ENCODE results near the gene CNN2. TPM values are rescaled to one million over a fixed set of nuclear protein-coding genes. Genes with fewer than 3 reads are reported as not detected.

Gene CNN2
- total RNA-seq, 1 experiment from 2014 or later: 524 TPM

DNA sequence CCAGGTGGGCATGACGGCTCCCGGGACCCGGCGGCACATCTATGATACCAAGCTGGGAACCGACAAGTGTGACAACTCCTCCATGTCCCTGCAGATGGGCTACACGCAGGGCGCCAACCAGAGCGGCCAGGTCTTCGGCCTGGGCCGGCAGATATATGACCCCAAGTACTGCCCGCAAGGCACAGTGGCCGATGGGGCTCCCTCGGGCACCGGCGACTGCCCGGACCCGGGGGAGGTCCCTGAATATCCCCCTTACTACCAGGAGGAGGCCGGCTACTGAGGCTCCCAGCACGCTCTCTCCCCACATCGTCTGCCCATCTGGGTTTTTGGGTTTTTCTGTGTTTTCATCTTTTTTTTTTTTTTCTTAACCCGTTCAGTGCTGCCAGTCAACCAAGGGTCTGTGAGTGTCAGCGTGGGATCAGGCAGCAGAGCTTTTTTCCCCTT is 11.2 kb downstream of the CNN2 start:
- Histone ChIP-seq H3K9me3 (ENCODE audit: control insufficient read depth, low read depth, low read length) (no peaks in the 10 kb centered on the region), H3K27me3 (ENCODE audit: insufficient read depth, low read length) (no peaks in the 10 kb centered on the region), H3K4me2 (ENCODE audit: insufficient read depth, insufficient read length, low read length) (no peak overlapping the region), H2AK5ac (ENCODE audit: insufficient read length, low read length) (no peak overlapping the region), H4K20me1 (ENCODE audit: control insufficient read depth, insufficient read depth, insufficient read length) (no peaks in the 10 kb centered on the region), H3K9ac (ENCODE audit: extremely low read depth, insufficient read length, low read length) (no peak overlapping the region), H2BK5ac (ENCODE audit: insufficient read length, low read length) (no peak overlapping the region), H3T11ph (ENCODE audit: low read length) (no peak overlapping the region), H2BK120ac (ENCODE audit: low read depth, low read length, poor library complexity, severe bottlenecking) (no peak overlapping the region), H3K79me2 (ENCODE audit: insufficient read depth, low read length) (no peaks in the 10 kb centered on the region), H3K23ac (ENCODE audit: insufficient read length, low read depth, low read length) (no peak overlapping the region), H3K23me2 (ENCODE audit: insufficient read length, low read depth, low read length, poor library complexity, severe bottlenecking) (peaks cover 9% of the 10 kb centered on the region), H3K56ac (ENCODE audit: insufficient read length, low read depth, low read length) (no peak overlapping the region), H2BK15ac (ENCODE audit: low read depth, low read length) (no peak overlapping the region), H3K27ac (ENCODE audit: insufficient read length, low read depth, low read length) (no peak overlapping the region), H2BK12ac (ENCODE audit: insufficient read length, low read depth, low read length) (no peak overlapping the region), H3K4me1 (ENCODE audit: insufficient read depth, low read length) (no peaks in the 10 kb centered on the region), H2BK20ac (ENCODE audit: low read depth, low read length, poor library complexity, severe bottlenecking) (no peak overlapping the region), H3K14ac (ENCODE audit: insufficient read depth, low read length) (no peak overlapping the region), H3K4ac (ENCODE audit: low read depth, low read length) (no peak overlapping the region), H3K79me1 (ENCODE audit: insufficient read depth, low read depth, low read length, poor library complexity, severe bottlenecking) (no peaks in the 10 kb centered on the region), H3K18ac (ENCODE audit: insufficient read length, low read depth, low read length) (no peak overlapping the region), H2AFZ (ENCODE audit: low read length) (no peak overlapping the region), H4K91ac (ENCODE audit: insufficient read length, low read depth, low read length) (no peak overlapping the region), H4K5ac (ENCODE audit: insufficient read length, low read depth, low read length) (no peak overlapping the region), H4K8ac (replicated peaks; ENCODE audit: insufficient read length, low read depth, low read length) (no peak overlapping the region)
- WGBS (ENCODE audit: extremely low coverage, insufficient read length, low lambda C conversion rate): no CpG with 5 or more reads among the region's 22 CpGs
- Mint-ChIP-seq H3K27ac (peak overlapping the region in 2 of 3 experiments; percentile 17 to 79; a peak in 3 of 7 replicates), H3K9me3 (no peaks in the 10 kb centered on the region), H3K4me1 (peaks cover 13 to 25% of the 10 kb centered on the region in 2 experiments), H3K4me3 (no peak overlapping the region; a peak in 2 of 5 replicates), H3K27me3 (ENCODE audit: low read depth) (peaks cover 3% of the 10 kb centered on the region; the same call in 1 of the 2 replicates), H3K36me3 (ENCODE audit: insufficient read depth in 1 of 3, low read depth in 3 of 3) (peaks cover 30 to 53% (median 47%) of the 10 kb centered on the region in 3 experiments)
- TF ChIP-seq CTCF (conservative IDR thresholded peaks at IDR 0.05): no peak
- DNase-seq: no peak

Data from H9 (cell line).